Measurements from ENCODE around the gene METTL2B.

Gene METTL2B

GRCh38 chr7:128476402-128477335 is at the start of gene METTL2B:
Gene METTL2B, plus strand, starts transcription at chr7:128476748. Its CDS starts 18 bp downstream, at chr7:128476766.
- DNase-seq (ENCODE audit: low read depth), result peak; percentile 82

- DNase-seq (ENCODE audit: low read depth), result no peak
Measured at GRCh38 chr7:128427289-128427891, 49.2 kb upstream of the METTL2B start.

- no peak for DNase-seq (ENCODE audit: low read depth)
Measured at GRCh38 chr7:128430207-128430606, 46.3 kb upstream of the METTL2B start.

- no peak for DNase-seq (ENCODE audit: low read depth)
Measured at GRCh38 chr7:128431221-128431620, 45.3 kb upstream of the METTL2B start.

GRCh38 chr7:128431754-128432153 is 44.8 kb upstream of the METTL2B start:
- DNase-seq (ENCODE audit: low read depth), result no peak

- DNase-seq (ENCODE audit: low read depth), result no peak
Measured at GRCh38 chr7:128434413-128435326, 41.9 kb upstream of the METTL2B start.

GRCh38 chr7:128435327-128435686 is 41.2 kb upstream of the METTL2B start:
- no peak for DNase-seq (ENCODE audit: low read depth)

GRCh38 chr7:128437426-128438332 is 38.9 kb upstream of the METTL2B start:
- DNase-seq (ENCODE audit: low read depth), result no peak

- DNase-seq (ENCODE audit: low read depth), result no peak
Measured at GRCh38 chr7:128442356-128442755, 34.2 kb upstream of the METTL2B start.

- DNase-seq (ENCODE audit: low read depth), result no peak
Measured at GRCh38 chr7:128443831-128444600, 32.5 kb upstream of the METTL2B start.

GRCh38 chr7:128446306-128446705 is 30.2 kb upstream of the METTL2B start:
- DNase-seq (ENCODE audit: low read depth), result no peak

GRCh38 chr7:128447941-128448564 is 28.5 kb upstream of the METTL2B start:
- no peak for DNase-seq (ENCODE audit: low read depth)

- no peak for DNase-seq (ENCODE audit: low read depth)
Measured at GRCh38 chr7:128448751-128449302, 27.7 kb upstream of the METTL2B start.

- no peak for DNase-seq (ENCODE audit: low read depth)
Measured at GRCh38 chr7:128450409-128450808, 26.1 kb upstream of the METTL2B start.

- no peak for DNase-seq (ENCODE audit: low read depth)
Measured at GRCh38 chr7:128450913-128451312, 25.6 kb upstream of the METTL2B start.

- DNase-seq (ENCODE audit: low read depth), result no peak
Measured at GRCh38 chr7:128452552-128452951, 24.0 kb upstream of the METTL2B start.

- DNase-seq (ENCODE audit: low read depth), result no peak
Measured at GRCh38 chr7:128453836-128454804, 22.4 kb upstream of the METTL2B start.

GRCh38 chr7:128454808-128455542 is 21.6 kb upstream of the METTL2B start:
- DNase-seq (ENCODE audit: low read depth), result no peak
